OCI-M1 (cell line): ENCODE measurements around the gene ATP8B4.

Experiments
- DNase-seq: peaks from one replicate; lab custom pipeline; 2025; lab: John Stamatoyannopoulos, UW

Gene ATP8B4

DNA sequence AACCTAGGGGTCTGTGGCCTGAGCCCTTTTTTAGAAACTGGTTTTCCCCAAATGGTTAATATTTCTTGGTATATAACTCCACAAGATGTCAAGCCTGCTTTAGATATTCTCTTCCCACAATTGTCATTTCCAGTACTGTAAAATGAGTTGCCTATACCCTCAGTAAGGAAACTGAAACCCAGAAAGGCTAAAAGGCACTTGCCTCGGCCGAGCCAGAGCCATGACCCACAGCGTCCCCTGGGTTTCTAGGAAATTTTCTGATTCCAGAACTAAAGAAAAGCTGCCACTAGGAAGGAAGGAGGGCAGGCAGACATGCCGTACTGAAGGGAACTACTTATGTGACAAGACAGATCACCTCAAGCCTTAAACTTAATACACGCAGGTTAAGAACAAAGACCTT lies 59.1 kb downstream of the ATP8B4 start:
- peak; percentile 53 for DNase-seq

DNA sequence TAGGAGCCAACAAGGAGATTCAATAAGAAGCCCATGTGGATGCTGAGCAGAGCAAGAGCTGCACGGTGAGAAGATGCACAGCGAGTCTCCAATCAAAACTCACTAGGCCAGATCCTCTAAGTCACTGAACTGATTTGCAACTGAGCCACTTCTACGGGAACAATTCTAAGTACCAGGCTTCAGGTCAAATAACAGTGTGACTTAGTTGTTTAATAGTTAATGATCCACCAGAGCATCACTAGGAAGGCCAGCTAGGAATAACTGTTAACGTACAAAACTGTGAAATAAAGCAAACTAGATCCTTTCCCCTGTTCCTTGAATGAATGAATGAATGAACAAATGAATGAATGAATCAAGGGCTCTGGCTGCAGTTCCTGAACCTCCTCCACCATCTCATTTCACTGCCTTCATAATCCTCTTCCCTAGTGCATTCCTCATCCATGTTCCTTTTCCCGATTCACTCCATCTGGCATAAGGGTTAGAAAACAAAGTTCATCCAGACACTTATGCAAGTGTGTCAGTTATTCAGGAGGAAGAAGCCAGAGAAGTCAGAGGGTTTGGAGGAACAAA lies 59.7 kb downstream of the ATP8B4 start:
- DNase-seq: no peak

DNA sequence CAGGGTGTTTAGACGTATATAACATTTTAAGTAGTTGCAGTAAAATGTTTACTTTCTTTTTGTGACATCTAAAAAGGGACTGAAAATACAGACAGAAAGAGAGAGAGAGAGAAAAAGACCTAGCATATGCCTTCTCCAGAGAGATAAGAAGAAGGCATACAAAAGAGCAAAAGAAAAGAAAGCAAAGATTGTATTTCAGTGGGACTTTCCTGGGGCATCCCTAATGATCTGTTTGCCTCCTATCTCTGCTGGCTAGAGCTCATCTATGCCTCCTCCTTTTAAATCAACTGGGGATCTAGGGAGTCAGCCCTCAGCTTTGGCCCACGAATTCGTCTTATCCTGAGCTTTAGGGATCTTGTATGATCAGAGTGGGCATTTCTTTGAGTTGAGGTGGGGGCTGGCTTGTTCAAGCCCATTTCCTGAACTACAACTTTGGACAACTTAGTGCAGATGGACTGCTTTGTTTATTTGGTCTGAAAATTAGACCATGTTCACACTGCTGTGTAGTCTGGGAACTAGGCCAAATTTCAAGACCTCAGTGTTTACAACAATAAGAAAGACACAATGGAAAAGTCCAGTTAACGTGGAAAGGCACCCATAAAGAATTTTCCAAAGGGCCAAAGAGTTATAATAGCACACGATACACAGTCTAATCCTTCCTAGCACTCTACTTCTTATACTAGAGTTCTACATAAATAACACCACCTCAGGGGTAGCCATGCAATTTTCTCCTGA lies 61.0 kb downstream of the ATP8B4 start:
- DNase-seq: peak; percentile 38

DNA sequence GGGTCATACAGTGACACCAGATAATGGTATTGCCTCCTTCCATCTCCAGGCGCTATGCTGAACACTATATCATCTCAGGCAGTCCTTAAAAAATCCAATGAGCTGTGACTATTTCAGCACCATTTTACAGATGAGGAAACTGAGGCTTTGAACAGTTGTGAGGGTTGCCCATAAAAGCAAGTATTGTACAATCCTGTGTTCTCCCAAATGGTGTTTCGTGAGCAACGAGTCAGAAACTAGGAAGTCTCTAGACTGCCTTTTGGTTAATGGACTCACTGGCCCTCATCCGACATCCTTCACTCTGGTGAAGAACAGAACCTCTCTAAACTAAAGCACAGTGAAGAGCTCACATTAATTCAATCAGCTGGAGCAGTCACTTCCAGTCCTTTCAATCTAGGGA lies 61.8 kb downstream of the ATP8B4 start:
- no peak for DNase-seq

DNA sequence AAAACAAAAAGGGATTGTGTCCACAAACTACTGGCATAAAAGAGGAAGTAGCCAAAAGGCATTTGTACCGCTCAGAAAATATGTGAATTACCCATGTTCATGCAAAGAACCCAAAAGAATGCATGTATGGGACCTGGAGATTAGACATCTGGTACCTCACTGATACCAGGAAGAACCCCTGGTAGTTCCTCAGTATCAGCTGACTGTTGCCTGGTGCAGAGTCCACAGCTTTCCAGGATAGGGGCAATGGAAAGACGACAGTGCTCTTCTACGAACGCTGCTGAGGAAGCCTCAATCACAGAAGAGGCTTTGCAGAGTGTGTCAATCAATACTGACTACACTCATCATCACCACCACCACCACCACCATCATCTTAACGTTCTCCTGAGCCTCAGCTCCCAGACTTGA lies 63.3 kb downstream of the ATP8B4 start:
- peak; percentile 93 for DNase-seq

DNA sequence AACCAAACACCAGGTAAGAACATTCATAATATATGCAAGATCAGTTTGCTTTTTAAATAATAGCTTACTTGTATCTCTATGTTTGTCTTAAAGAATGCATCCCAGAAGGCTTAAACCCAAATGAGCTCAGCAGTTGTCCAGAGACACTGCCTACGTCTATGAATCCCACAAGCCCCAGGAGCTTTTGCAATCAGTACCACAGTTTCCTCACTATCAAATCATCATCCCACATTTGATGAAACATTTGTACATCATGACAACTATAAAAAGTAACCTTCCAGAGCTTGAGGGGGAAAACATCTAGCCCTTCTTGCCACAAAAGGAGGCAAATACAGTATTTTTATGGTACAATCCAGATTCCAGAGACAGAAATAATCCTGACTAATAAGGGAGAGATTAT lies 63.7 kb downstream of the ATP8B4 start:
- DNase-seq: peak; percentile 82

DNA sequence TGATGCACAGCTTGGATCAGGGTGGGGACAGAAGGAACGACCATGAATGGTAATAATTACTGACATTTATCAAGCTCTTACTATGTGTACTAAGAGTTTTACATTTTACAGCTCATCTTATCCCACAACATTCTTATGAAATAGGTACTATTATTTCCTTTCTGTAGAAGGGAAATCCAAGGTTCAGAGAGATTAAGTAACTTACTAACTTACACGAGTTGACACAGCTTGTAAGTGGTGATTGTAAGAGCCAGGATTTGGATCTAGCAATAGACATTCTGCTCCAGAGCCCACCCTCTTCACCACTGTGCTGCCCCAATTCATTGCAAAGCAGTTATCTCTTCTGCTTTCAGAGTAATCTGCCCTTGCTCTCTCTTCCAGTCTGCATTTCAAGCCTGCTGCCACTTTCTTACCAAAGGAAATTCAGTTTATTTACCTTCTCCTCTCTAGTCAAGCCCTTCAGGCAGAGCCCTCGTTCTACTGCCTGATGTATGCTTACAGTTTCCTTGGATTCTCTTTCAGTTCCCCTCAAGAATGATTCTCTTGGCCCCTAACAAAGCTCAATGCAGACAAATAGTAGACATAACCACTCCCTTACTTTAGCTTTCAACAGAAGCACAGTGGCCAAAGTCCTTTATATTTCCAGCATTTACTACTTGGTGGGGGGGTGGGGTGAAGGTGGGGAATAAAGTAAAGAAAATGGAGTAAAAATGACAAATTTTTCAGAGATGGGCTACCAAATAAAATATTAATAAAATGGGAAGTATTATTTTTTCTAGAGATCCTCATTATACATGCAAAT lies 65.8 kb downstream of the ATP8B4 start:
- no peak for DNase-seq

DNA sequence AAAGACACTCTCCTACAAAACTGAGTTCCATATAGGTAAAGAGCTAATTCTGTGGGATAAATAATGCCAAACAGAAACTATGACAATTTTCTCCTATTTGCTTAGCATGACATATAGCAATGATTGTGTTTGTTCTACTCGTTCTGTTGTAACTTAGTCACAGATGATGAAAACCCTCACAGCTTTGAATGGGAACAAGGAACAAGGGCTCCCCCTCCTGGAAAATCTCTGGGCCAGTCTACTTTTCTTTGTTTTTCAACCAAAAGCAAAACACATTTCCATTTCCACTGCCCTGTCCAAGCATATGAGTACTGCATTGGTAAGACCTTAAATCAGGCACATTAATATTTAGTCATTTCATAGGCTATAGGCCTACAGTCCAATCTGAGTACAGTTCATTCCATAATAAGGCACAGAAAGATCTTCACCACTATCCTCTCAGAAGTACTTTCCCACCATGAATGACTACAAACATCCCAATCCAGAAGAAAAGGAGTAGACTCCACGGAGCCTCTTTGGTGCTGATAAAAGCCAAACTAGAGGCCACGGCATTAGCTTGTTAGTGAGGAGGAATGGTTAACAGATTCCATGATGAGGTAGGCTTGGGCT lies 67.1 kb downstream of the ATP8B4 start:
- peak; percentile 80 for DNase-seq

DNA sequence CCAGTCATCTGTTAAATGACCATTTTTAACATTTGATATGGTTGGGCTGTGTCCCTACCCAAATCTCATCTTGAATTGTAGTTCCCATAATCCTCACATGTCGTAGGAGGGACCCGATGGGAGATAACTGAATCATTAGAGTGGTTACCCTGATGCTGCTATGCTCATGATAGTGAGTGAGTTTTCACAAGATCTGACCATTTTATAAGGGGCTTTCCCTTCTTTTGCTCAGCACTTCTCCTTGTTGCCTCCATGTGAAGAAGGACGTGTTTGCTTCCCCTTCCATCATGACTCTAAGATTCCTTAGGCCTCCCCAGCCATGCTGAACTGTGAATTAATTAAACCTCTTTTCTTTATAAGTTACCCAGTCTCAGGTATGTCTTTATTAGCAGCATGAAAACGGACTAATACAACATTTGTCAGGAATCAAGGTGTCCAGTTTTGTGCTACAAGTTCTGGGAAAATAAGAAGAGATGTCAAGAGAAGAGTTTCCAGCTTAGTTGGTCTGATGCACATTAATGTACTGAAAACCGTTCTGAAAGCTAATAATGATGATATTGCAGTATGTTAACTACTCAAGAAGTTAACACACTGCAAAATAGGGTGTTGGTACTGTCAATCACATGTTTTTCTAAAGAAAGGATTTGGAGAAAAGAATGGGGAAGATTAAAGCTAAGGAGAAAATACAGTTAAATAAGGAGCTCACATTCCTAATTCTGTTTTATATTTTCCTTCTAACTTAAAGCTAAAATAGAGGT lies 67.9 kb downstream of the ATP8B4 start:
- DNase-seq: no peak

DNA sequence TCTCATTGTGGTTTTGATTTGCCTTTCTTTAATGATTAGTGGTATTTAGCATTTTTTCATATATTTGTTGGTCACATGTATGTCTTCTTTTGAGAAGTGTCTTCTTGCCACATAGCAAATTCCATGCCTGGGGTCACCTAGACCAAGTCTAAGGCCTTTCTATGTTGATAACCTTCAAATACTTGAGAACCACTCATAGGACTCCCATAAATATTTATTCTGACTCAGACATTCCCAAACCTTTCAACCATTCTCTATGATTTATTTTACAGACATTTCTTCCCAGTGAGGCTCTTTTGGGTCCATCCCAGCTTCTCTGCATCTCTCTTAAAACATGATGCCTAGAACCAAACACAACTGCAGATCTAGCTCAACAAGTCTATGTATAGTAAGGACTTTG lies 69.2 kb downstream of the ATP8B4 start:
- no peak for DNase-seq

DNA sequence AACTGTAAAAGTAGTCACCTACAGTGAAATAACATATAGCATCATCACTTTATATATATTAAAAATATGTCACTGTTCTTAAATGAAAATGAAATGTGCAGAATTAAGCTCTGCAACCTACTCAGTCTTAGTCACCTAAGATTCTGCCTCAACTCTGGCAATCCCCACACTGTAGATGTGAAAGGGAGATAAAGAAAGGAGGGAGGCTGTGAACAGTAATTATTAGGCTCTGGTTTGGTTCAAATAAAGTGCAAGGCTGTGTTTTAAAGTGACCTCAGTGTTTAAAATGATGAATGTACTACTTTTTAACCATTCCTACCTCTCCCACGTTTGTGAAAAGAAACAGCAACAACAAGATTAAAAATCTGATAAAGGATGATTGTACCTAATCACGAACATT lies 72.2 kb downstream of the ATP8B4 start:
- DNase-seq: no peak

DNA sequence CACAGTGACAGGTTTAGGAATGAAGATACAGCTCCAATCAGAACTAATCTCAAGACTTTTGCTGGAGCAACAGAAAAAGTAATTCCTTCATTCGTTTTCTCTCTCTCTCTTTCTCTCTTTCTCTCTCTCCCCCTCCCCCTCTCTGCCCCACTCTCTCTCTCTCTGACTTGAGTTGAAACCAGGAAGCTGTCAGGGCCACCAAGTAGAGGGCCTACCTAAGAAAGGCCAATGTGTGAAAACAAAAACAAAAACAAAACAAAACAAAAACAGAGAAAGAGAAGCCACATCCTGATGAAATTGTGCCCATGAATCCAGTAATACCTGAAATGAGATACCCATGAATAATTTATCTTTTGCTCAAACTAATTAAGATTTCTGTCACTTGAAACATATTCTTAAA lies 72.9 kb downstream of the ATP8B4 start:
- DNase-seq: no peak

DNA sequence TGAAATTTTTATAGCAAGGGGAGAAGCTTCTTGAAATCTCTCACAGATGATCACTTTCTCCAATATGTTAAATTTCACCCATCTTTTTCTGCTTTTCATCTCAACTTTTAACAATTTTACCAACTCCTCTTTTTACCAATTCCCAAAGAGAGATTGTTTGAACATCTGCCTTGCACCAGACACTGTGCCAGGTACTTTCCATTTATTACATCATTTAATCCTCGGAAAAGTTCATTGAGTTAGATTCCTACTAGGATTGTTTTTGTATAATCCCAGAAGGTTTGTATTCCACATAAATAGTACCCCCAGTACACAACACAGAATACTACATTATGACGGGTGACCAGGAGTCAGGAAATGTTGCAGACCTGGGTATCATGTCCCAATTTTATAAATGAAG lies 74.1 kb downstream of the ATP8B4 start:
- no peak for DNase-seq

DNA sequence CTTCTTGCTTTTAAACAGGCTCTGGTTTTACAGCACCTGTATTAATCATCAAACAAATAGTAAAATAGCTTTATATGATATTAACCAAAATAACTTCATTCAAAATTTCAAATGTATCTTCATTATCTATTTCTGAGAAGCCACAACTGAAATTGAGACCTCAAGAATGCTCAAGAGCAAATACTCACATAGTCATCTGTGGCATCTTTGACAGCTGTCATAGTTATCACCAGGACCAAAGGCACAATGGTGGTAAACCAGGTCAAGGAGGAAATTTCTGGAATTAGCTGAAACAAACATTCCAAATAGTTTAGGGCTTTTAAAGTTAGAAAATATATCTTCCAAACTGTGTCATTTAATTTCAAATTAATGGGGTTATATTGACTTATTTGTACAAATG lies 74.6 kb downstream of the ATP8B4 start:
- no peak for DNase-seq

DNA sequence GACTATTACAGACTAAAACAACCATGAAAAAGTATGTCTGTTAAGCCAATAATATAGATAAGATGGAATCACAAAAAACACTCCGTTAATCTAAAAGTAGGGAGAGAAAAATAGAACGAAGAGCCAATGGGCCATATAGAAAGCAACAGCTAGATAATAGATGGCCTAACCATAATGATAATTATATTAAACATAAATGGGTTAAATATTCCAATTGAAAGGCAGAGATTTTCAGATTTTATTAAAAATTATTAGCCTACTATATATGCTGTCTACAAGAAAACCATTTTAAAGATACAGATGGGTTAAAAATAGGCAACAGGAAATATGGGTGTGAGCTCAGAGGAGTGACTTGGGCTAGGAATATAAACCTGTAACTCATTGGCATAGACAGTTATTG lies 76.3 kb downstream of the ATP8B4 start:
- no peak for DNase-seq

DNA sequence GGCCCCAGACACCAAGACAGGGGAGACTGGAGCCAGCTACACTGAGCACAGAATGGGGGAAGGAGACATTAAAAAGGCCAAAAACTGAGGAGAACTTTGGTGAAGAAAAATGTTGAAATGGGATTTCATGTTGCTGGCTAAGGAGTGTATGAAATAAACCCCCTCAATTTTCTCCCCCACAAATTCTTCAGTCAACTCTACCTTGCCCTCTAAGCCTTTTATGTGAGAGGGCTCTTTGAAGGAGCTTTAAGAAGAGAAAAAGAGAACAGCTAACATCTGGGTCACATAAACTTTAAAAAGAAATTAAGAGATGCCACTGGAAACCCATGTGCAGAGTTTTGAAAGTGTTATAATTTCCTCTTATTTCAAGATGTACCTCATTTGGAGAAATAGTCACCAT lies 88.6 kb downstream of the ATP8B4 start:
- DNase-seq: no peak

DNA sequence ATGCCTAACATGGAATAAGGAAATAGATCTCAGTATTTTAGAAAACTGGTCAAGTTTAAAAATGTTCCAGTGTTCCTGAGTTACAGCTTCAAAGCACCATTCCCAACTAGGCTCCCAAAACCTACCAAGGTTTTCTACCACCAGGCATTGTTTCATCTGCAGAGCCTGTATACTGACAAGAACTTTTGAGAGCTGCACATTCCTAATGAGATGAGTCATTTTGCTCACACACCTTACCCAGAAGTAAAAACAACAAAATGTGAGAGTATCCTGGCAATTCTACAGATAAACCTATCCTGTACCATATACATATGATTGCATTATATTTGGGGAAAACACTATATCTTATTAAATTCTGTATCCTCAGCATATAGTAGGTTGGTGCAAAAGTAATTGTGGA lies 90.7 kb downstream of the ATP8B4 start:
- no peak for DNase-seq

DNA sequence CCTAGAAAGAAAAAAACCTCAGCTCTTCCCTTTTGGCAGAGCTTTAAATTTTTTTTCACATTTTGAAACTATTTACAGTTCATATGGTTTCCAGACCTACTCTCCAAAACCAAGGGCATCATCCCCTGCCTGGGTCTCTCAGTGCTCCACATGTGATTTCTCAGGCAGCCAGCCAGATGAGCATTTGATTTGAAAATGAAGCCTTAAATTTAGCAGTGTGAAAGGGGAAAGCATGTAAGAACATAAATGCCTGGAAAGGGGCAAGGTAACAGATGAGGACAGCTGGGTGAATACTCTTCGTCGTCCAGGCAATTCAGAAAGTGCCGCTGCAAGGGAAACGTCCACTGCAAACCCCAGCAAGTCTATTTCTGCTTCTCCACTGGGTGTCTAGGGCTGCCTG lies 94.8 kb downstream of the ATP8B4 start:
- no peak for DNase-seq

DNA sequence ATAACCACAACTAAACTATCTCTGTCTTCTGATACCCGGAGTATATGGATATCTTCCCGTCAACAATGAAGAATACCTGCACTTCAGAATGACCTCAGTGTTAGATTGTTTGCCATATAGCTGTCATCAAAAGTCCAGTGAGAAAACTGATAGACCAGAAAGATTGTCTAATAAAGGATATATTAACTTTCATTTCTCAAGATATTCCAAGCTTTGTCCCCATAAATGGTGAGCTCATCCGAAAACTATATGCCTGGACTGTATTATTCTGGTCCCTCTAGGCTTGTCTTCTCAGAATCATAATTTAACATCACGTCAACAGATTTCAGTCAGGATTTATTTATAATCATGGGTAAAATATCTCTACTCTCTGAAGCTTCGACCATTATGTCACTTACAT lies 100.5 kb downstream of the ATP8B4 start:
- no peak for DNase-seq

DNA sequence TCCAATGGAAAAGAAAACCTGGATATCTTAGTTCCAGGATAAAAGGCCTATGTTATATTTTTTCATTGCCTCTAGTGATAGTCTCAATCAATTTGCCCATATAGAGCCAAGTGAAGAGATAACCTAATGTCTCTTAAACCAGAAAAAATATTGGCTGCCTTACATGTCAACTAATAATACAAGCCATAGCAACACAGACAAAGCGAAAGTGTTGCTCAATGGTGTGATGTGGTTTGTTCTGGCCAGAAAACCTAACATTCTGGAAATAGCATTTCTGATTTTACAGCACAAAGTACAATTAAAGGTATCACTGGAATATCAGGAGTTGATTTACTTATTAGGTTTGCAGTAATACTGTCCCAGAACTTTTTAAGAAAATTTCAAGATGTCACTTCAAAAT lies 101.5 kb downstream of the ATP8B4 start:
- no peak for DNase-seq

DNA sequence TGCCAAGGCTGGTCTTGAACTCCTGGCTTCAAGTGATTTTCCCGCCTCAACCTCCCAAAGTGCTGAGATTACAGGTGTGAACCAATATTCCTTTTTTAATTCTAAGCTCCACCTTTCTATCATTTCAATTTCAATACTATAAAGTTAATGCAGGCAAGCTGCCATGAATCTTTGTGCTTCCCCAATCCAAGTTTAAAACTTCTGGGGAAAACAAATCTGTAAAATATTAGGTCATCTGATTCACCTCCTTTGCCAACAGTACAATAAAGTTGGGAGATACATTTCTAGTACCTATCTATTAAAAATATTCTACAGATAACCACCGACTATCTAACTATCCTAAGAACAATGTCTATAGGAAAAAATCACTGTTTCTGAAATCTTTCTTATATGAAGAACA lies 102.1 kb downstream of the ATP8B4 start:
- DNase-seq: no peak

DNA sequence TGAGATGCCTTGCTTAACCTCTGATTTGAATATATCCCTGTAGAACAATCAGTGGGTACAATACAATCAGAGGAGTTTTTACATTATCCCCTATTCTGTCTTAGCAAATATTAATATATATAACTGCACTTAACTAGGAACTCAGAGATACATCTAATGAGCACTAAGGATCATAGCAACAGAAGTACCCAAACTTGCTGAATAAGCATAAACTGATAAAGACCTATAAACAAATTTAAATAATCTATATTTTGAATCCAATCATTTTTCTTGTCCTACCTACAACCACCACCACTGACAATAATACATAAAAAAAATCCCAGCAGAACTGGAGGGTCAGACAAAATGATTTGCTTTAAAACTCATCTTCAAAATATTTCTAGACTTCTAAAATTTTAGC lies 106.2 kb downstream of the ATP8B4 start:
- no peak for DNase-seq
